Transverse colon (tissue), 4 donors: ENCODE data around the gene STK4. TPM values are rescaled to one million over a fixed set of nuclear protein-coding genes. Genes with fewer than 3 reads are reported as not detected.
"Not testable (repeated sequence)": the region's sequence is repeated elsewhere in the genome, so short reads cannot be mapped to it uniquely, and the experiment has no call there.

Experiments used
- DNase-seq: peaks from one replicate; pipeline ENCODE4 v3.0.0-alpha.2; 2019
- H3K27ac ChIP-seq, 4 donors: fragments of 200-600 bp; sonication (generic); 2 replicates each; pipeline ENCODE4 v1.5.1; 2016 to 2018; ENCODE audit warnings: inconsistent platforms in 4 of 4
- H3K27me3 ChIP-seq: fragments of 200-600 bp; sonication (generic); 2 replicates; pipeline ENCODE4 v1.5.1; 2017; ENCODE audit warnings: inconsistent platforms
- H3K36me3 ChIP-seq, 4 donors: fragments of 200-600 bp; sonication (generic); 2 replicates each; pipeline ENCODE4 v1.5.1; 2017 to 2019; ENCODE audit warnings: inconsistent platforms in 4 of 4
- H3K4me1 ChIP-seq, 4 donors: fragments of 200-600 bp; sonication (generic); 2 replicates each; pipeline ENCODE4 v1.5.1; 2017 to 2020; ENCODE audit warnings: inconsistent platforms in 4 of 4
- H3K4me3 ChIP-seq, 4 donors: fragments of 200-600 bp; sonication (generic); 1 replicate in 1 of 4; 2 replicates in 3 of 4; pipeline versions ENCODE4 v1.5.1 to v1.6.1; 2017 to 2019; ENCODE audit warnings: inconsistent platforms in 4 of 4
- H3K9me3 ChIP-seq, 2 donors: fragments of 200-600 bp; sonication (generic); 2 replicates each; pipeline ENCODE4 v1.5.1; 2017 to 2019; ENCODE audit warnings: inconsistent platforms in 2 of 2
- EP300 ChIP-seq: sonication (generic); formaldehyde crosslinking; IDR thresholded peaks from one replicate; pipeline ENCODE4 v1.6.1; 2017; ENCODE audit warnings: antibody characterized with exemption, low read depth
- POLR2A ChIP-seq: fragments of 450-650 bp; IDR thresholded peaks from one replicate; pipeline ENCODE4 v1.6.1; 2016; ENCODE audit warnings: antibody characterized with exemption, mild to moderate bottlenecking, moderate library complexity
- POLR2AphosphoS5 ChIP-seq, 3 donors: sonication (generic); formaldehyde crosslinking; IDR thresholded peaks; one replicate each; pipeline ENCODE4 v1.6.1; 2016; ENCODE audit warnings: antibody characterized with exemption in 3 of 3
- WGBS, 2 donors: methylation state at CpG; one replicate each; pipeline ENCODE4 v1.1.5; 2018; ENCODE audit warnings: low coverage in 1 of 2; 5-methylcytosine and 5-hydroxymethylcytosine counted together
- in situ Hi-C, 4 donors: fragments of 200-750 bp; cut with MboI; loops; one replicate each; pipeline versions ENCODE4 v1.15.0 to v1.15.1; 2017; ENCODE audit warnings: low sequenced_read_pairs in 3 of 4, low pct_ligation_motif_present in 1 of 4, low pct_unique_long_range_greater_than_20kb in 1 of 4
- intact Hi-C: fragments of 100-400 bp; cut with DNase I; formaldehyde crosslinking; loops from one replicate; pipeline ENCODE4 v1.15.1; 2023; ENCODE audit warnings: low total_unique reads
- total RNA-seq, 4 donors: library from RNA; depleted of rRNA; stranded (reverse); fragments of >200 nt; gene quantifications; one replicate each; pipeline ENCODE4 v1.1.0, GENCODE V29; 2016
- TF ChIP-seq, protein P1 (sequence below), 5 experiments: fragments of 200-600 bp in 3 of 5; fragments of 450-650 bp in 2 of 5; sonication (generic) in 3 of 5; IDR thresholded peaks; 1 replicate in 2 of 5; 2 replicates in 3 of 5; pipeline ENCODE4 v1.5.1; 2016 to 2017; ENCODE audit warnings: antibody characterized with exemption in 5 of 5, inconsistent platforms in 3 of 5, mild to moderate bottlenecking in 2 of 5, moderate library complexity in 1 of 5

Gene STK4
- total RNA-seq, 4 donors from 2014 or later = 30.3 to 78.1 (median 38.3) TPM

DNA sequence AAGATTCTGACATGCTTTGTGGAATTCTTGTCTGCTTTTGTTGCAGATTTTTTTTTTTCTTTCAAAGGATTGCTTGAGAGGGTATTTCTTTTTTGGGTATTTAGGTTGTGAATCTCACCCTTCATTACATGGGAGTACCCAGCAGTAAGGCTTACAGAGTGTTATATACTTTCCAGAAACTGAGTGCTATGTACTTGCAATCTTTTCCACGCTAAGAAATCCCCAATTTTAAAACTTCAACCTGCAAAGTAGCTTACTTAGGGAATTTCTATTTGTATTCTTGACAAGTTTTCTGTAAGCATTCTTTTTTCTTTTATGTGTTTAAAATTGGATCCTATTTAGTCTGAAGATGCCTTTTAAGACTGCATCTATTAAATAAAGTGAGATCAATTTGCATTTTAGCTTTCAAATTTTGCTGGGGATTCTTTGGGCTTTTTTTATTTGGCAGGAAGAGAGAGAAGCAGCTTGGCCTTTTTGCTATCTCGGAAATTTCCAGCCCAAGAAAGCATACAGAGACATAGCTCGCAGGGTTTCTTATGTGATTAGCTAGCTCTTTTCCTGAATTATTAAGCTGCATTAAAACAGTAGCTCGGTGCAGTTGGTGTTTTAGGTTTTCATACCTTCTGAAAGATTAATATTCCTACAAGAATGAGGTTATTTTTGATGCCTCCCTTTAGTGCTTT lies 92.0 kb downstream of the STK4 start:
- 79 to 87% methylated on average over 4 of the region's 4 CpGs for WGBS, 2 donors
- no peaks in the 10 kb centered on the region for H3K9me3 ChIP-seq
- no peak overlapping the region for H3K4me3 ChIP-seq
- peak overlapping the region in 1 of 4 donors; percentile 20 for H3K27ac ChIP-seq
- TF ChIP-seq, protein P1, sequence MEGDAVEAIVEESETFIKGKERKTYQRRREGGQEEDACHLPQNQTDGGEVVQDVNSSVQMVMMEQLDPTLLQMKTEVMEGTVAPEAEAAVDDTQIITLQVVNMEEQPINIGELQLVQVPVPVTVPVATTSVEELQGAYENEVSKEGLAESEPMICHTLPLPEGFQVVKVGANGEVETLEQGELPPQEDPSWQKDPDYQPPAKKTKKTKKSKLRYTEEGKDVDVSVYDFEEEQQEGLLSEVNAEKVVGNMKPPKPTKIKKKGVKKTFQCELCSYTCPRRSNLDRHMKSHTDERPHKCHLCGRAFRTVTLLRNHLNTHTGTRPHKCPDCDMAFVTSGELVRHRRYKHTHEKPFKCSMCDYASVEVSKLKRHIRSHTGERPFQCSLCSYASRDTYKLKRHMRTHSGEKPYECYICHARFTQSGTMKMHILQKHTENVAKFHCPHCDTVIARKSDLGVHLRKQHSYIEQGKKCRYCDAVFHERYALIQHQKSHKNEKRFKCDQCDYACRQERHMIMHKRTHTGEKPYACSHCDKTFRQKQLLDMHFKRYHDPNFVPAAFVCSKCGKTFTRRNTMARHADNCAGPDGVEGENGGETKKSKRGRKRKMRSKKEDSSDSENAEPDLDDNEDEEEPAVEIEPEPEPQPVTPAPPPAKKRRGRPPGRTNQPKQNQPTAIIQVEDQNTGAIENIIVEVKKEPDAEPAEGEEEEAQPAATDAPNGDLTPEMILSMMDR (IDR thresholded peaks at IDR 0.05) = no peak
- TF ChIP-seq EP300 = no peak
- no peak for TF ChIP-seq POLR2A
- no peak for TF ChIP-seq POLR2AphosphoS5 (IDR thresholded peaks at IDR 0.05)
- H3K4me1 ChIP-seq = peaks cover 0 to 10% (median 0%) of the 10 kb centered on the region in 4 donors
- intact Hi-C loops = loop anchor here (10.0 kb wide), 1 partner anchor 236 kb away; no protein-coding TSS in a partner anchor
- no peak for DNase-seq
- peaks cover 0 to 11% (median 0%) of the 10 kb centered on the region in 4 donors for H3K36me3 ChIP-seq
- H3K27me3 ChIP-seq = no peaks in the 10 kb centered on the region
- in situ Hi-C loops = no loop called here

DNA sequence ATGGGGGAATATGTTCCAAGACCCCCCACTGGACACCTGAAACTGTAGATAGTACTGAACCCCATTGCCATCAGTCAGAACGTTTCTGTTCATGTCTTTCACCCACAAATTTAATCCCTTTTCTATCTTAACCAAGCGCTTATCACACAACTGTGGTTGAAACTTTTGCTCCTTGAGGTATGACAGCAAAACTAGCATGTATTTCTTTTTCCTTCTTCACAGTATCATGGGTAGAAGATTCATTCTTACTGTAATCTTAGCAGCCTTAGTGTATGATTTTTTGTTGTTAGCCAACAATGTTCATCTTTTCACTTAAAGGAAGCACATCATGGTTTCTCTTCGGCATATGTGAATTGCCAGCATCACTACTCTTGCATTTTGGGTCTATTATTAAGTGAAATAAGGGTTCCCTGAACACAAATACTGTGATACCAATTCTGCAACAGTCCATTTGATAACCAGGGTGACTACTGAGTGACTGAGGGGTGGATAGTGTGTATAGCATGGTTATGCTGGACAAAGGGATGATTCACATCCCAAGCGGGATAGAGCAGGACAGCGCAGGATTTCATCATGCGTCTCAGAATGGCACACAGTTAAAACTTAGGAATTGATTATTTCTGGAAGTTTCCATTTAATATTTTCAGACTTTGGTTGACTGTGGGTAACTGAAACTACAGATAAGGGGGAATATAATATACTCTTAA lies 92.9 kb downstream of the STK4 start:
- WGBS, 2 donors = 85 to 100% methylated on average over 4 to 6 of the region's 6 CpGs
- H3K36me3 ChIP-seq = peaks cover 0 to 7% (median 0%) of the 10 kb centered on the region in 4 donors
- TF ChIP-seq EP300 = no peak
- TF ChIP-seq POLR2A = no peak
- no peak for TF ChIP-seq POLR2AphosphoS5 (IDR thresholded peaks at IDR 0.05)
- TF ChIP-seq, protein P1 (IDR thresholded peaks at IDR 0.05) = no peak
- in situ Hi-C loops = no loop called here
- H3K4me3 ChIP-seq = no peak overlapping the region
- no peaks in the 10 kb centered on the region for H3K9me3 ChIP-seq
- H3K27ac ChIP-seq = peak overlapping the region in 1 of 4 donors; percentile 20
- intact Hi-C loops = loop anchor here (10.0 kb wide), 1 partner anchor 236 kb away; no protein-coding TSS in a partner anchor
- DNase-seq = no peak
- no peaks in the 10 kb centered on the region for H3K27me3 ChIP-seq
- peaks cover 0 to 6% (median 0%) of the 10 kb centered on the region in 4 donors for H3K4me1 ChIP-seq

DNA sequence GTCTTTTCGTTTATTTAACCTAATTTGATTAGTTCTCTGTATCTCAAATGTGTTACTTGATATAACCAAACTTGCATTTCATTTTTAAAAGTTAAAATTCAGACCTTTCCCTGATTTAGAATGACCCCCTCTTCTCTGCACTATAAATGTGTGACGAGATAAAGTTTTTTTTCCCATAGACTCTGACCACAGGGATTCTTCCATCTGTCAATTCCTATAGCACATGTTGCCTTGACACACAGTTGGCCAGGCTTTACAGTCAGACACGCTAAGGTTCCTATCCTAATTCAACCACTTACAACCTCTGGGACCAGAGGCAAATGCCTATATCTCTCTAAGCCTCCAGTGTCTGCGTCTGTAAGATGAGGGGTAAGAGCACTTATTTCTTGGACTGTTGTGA lies 94.0 kb downstream of the STK4 start:
- Histone ChIP-seq H3K27me3 (no peaks in the 10 kb centered on the region), H3K4me1 (peaks cover 0 to 10% (median 4%) of the 10 kb centered on the region in 4 donors)
- TF ChIP-seq EP300 (no peak), POLR2AphosphoS5 (IDR thresholded peaks at IDR 0.05) (no peak), POLR2A (no peak)
- TF ChIP-seq, protein P1 (IDR thresholded peaks at IDR 0.05) = no peak

DNA sequence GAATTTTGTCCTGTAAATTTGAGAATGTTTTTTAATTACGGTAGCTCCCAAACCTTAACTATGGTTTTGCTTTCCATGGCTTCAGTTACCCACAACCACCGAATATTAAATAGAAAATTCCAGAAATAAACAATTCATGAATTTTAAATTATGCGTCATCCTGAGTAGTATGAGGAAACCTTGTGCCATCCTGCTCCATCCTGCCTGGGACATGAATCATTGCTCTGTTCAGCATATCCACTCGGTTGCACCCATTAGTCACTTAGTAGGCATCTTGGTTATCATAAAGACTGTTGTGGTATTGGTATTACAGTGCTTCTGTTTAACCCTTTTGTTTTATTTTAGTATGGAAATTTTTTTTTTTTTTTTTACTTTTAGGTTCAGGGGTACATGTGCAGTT lies 94.9 kb downstream of the STK4 start:
- TF ChIP-seq POLR2AphosphoS5 (IDR thresholded peaks at IDR 0.05) = no peak
- intact Hi-C loops = no loop called here
- Histone ChIP-seq H3K27ac (no peak overlapping the region), H3K36me3 (peaks cover 0 to 7% (median 0%) of the 10 kb centered on the region in 4 donors), H3K9me3 (no peaks in the 10 kb centered on the region), H3K27me3 (no peaks in the 10 kb centered on the region), H3K4me3 (no peak overlapping the region), H3K4me1 (peaks cover 0 to 10% (median 4%) of the 10 kb centered on the region in 4 donors)
- in situ Hi-C loops = no loop called here
- DNase-seq = no peak
- 79 to 81% methylated on average over 4 of the region's 4 CpGs for WGBS, 2 donors

More for the DNA sequence above, 94.0 kb downstream of the STK4 start:
- no peak overlapping the region for H3K27ac ChIP-seq
- H3K9me3 ChIP-seq = no peaks in the 10 kb centered on the region
- DNase-seq = no peak
- no peak overlapping the region for H3K4me3 ChIP-seq
- 90 to 94% methylated on average over 2 to 4 of the region's 4 CpGs for WGBS, 2 donors
- in situ Hi-C loops (no loop called here), intact Hi-C loops (no loop called here)
- peaks cover 0 to 7% (median 0%) of the 10 kb centered on the region in 4 donors for H3K36me3 ChIP-seq

DNA sequence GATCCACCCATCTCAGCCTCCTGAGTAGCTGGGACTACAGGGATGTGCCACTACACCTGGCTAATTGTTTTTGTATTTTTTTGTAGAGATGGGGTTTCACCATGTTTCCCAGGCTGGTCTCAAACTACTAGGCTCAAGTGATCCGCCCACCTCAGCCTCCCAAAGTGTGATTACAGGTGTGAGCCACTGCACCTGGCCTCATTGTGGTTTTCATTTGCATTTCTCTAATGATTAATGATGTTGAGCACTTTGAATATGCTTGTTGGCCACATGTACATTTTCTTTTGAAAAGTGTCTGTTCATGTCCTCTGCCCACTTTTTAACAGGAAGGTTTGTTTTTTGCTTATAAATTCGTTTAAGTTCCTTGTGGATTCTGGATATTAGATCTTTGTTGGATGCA lies 96.8 kb downstream of the STK4 start:
- H3K27ac ChIP-seq, H3K4me3 ChIP-seq, H3K9me3 ChIP-seq, in situ Hi-C loops, intact Hi-C loops, H3K36me3 ChIP-seq, H3K4me1 ChIP-seq, H3K27me3 ChIP-seq: not testable (repeated sequence)
- DNase-seq = peak; percentile 44
- 85 to 92% methylated on average over 2 of the region's 2 CpGs for WGBS, 2 donors
